Measurements from ENCODE around the gene CINP.

Gene CINP

GRCh38 chr14:102321456-102322422 lies 41.0 kb downstream of the CINP start:
- no peak overlapping the region for H3K4me2 ChIP-seq (ENCODE audit: low read depth, low read length)
- no peak overlapping the region for H3K9ac ChIP-seq (ENCODE audit: low read length)
- no peak overlapping the region for H3K27ac ChIP-seq (ENCODE audit: low read length)
- peaks cover 4% of the 10 kb centered on the region; the same call in 1 of the 2 replicates for H3K79me2 ChIP-seq (ENCODE audit: low read length)
- H3K27me3 ChIP-seq (replicated peaks; ENCODE audit: insufficient read depth, low read length) = no peaks in the 10 kb centered on the region
- H3F3A ChIP-seq (ENCODE audit: insufficient read depth, low read length) = peaks cover 16% of the 10 kb centered on the region
- H3K4me1 ChIP-seq (ENCODE audit: low read length) = peaks cover 8% of the 10 kb centered on the region; the same call in 1 of the 2 replicates
- H3K4me3 ChIP-seq (ENCODE audit: low read length) = no peak overlapping the region
- H3K9me2 ChIP-seq (replicated peaks; ENCODE audit: insufficient read depth, low read length) = no peaks in the 10 kb centered on the region
- TF ChIP-seq EZH2 (optimal IDR thresholded peaks at IDR 0.05; ENCODE audit: low read depth, low read length) = no peak
- TF ChIP-seq EZH2phosphoT487 (IDR thresholded peaks at IDR 0.05; ENCODE audit: low read length) = no peak
- no peak for TF ChIP-seq CTCF (IDR thresholded peaks at IDR 0.05; ENCODE audit: low read length)
- H3K9me3 ChIP-seq (replicated peaks; ENCODE audit: insufficient read depth, low read length) = no peaks in the 10 kb centered on the region
- no peaks in the 10 kb centered on the region for H4K20me1 ChIP-seq (ENCODE audit: insufficient read depth, low read length)
- H3K36me3 ChIP-seq (replicated peaks; ENCODE audit: insufficient read depth, low read length) = no peaks in the 10 kb centered on the region
- DNase-seq = no peak
- no peak overlapping the region for H2AFZ ChIP-seq (ENCODE audit: low read length)

GRCh38 chr14:102320671-102321455 lies 41.8 kb downstream of the CINP start:
- Histone ChIP-seq H3K4me1 (ENCODE audit: low read length) (peaks cover 8% of the 10 kb centered on the region; the same call in 1 of the 2 replicates), H3K4me3 (ENCODE audit: low read length) (peak overlapping the region; percentile 76), H4K20me1 (ENCODE audit: insufficient read depth, low read length) (no peaks in the 10 kb centered on the region), H3K27me3 (replicated peaks; ENCODE audit: insufficient read depth, low read length) (no peaks in the 10 kb centered on the region), H3K9me3 (replicated peaks; ENCODE audit: insufficient read depth, low read length) (no peaks in the 10 kb centered on the region), H3K9me2 (replicated peaks; ENCODE audit: insufficient read depth, low read length) (no peaks in the 10 kb centered on the region), H3F3A (ENCODE audit: insufficient read depth, low read length) (peaks cover 16% of the 10 kb centered on the region), H3K36me3 (replicated peaks; ENCODE audit: insufficient read depth, low read length) (no peaks in the 10 kb centered on the region), H3K4me2 (ENCODE audit: low read depth, low read length) (peak overlapping the region; percentile 85), H3K9ac (ENCODE audit: low read length) (no peak overlapping the region; the same call in 1 of the 2 replicates), H3K79me2 (ENCODE audit: low read length) (peaks cover 4% of the 10 kb centered on the region; the same call in 1 of the 2 replicates), H2AFZ (ENCODE audit: low read length) (no peak overlapping the region), H3K27ac (ENCODE audit: low read length) (no peak overlapping the region)
- DNase-seq = no peak
- TF ChIP-seq CTCF (IDR thresholded peaks at IDR 0.05; ENCODE audit: low read length) = no peak
- TF ChIP-seq EZH2phosphoT487 (IDR thresholded peaks at IDR 0.05; ENCODE audit: low read length) = no peak
- no peak for TF ChIP-seq EZH2 (optimal IDR thresholded peaks at IDR 0.05; ENCODE audit: low read depth, low read length)

GRCh38 chr14:102320033-102320660 lies 42.5 kb downstream of the CINP start:
- peak; percentile 14 for DNase-seq
- peak overlapping the region; percentile 76 for H3K4me3 ChIP-seq (ENCODE audit: low read length)
- H3F3A ChIP-seq (ENCODE audit: insufficient read depth, low read length) = peaks cover 16% of the 10 kb centered on the region
- H3K9ac ChIP-seq (ENCODE audit: low read length) = peak overlapping the region; percentile 80
- H3K27me3 ChIP-seq (replicated peaks; ENCODE audit: insufficient read depth, low read length) = no peaks in the 10 kb centered on the region
- peaks cover 4% of the 10 kb centered on the region; the same call in 1 of the 2 replicates for H3K79me2 ChIP-seq (ENCODE audit: low read length)
- peak overlapping the region; percentile 32; the same call in 1 of the 2 replicates for H3K27ac ChIP-seq (ENCODE audit: low read length)
- H3K9me2 ChIP-seq (replicated peaks; ENCODE audit: insufficient read depth, low read length) = no peaks in the 10 kb centered on the region
- H3K9me3 ChIP-seq (replicated peaks; ENCODE audit: insufficient read depth, low read length) = no peaks in the 10 kb centered on the region
- peaks cover 8% of the 10 kb centered on the region; the same call in 1 of the 2 replicates for H3K4me1 ChIP-seq (ENCODE audit: low read length)
- no peaks in the 10 kb centered on the region for H3K36me3 ChIP-seq (replicated peaks; ENCODE audit: insufficient read depth, low read length)
- TF ChIP-seq CTCF (IDR thresholded peaks at IDR 0.05; ENCODE audit: low read length) (no peak), EZH2 (optimal IDR thresholded peaks at IDR 0.05; ENCODE audit: low read depth, low read length) (no peak), EZH2phosphoT487 (IDR thresholded peaks at IDR 0.05; ENCODE audit: low read length) (no peak)
- peak overlapping the region; percentile 48; the same call in 1 of the 2 replicates for H2AFZ ChIP-seq (ENCODE audit: low read length)
- no peaks in the 10 kb centered on the region for H4K20me1 ChIP-seq (ENCODE audit: insufficient read depth, low read length)
- H3K4me2 ChIP-seq (ENCODE audit: low read depth, low read length) = peak overlapping the region; percentile 85
